Kidney epithelial cell (primary cell): ENCODE results near the gene HOXA13. TPM values are rescaled to one million over a fixed set of nuclear protein-coding genes. Genes with fewer than 3 reads are reported as not detected.

Experiments used
- DNase-seq: peaks from one replicate; pipeline ENCODE4 v3.0.0-alpha.2; 2010; ENCODE audit warnings: low read depth
- H3K27me3 ChIP-seq: 2 replicates; pipeline ENCODE4 v1.6.0; 2011; ENCODE audit warnings: low read length; ENCODE audit not compliant: control insufficient read depth, insufficient read depth
- H3K36me3 ChIP-seq: 2 replicates; pipeline ENCODE4 v1.5.1; 2011; ENCODE audit warnings: low read length; ENCODE audit not compliant: control insufficient read depth, insufficient read depth
- H3K4me3 ChIP-seq: 2 replicates; pipeline ENCODE4 v1.5.1; 2011; ENCODE audit warnings: low read depth, mild to moderate bottlenecking, control low read depth, low read length
- CTCF ChIP-seq: IDR thresholded peaks from 2 replicates; pipeline ENCODE4 v1.5.1; 2011; ENCODE audit warnings: mild to moderate bottlenecking, moderate library complexity, low read length, control low read depth, inconsistent platforms; ENCODE audit not compliant: insufficient read depth, poor library complexity, severe bottlenecking
- total RNA-seq: library from RNA; depleted of rRNA; stranded (reverse); fragments of >200 nt; gene quantifications from 2 replicates; pipeline ENCODE4 v1.2.3, GENCODE V29; 2015

HOXA13 gene
- total RNA-seq, 1 donor from 2014 or later, result not detected

- peaks cover 4% of the 10 kb centered on the region for H3K36me3 ChIP-seq
- peak overlapping the region; percentile 72 for H3K4me3 ChIP-seq
- DNase-seq, result no peak
- H3K27me3 ChIP-seq, result no peaks in the 10 kb centered on the region
- TF ChIP-seq CTCF, result no peak
Measured at GRCh38 chr7:27162561-27163287, 37.2 kb downstream of the HOXA13 start.

- DNase-seq, result no peak
- Histone ChIP-seq H3K36me3 (peaks cover 4% of the 10 kb centered on the region), H3K27me3 (no peaks in the 10 kb centered on the region), H3K4me3 (peak overlapping the region; percentile 72)
- TF ChIP-seq CTCF, result no peak
Measured at GRCh38 chr7:27161721-27162560, 38.0 kb downstream of the HOXA13 start.

- Histone ChIP-seq H3K27me3 (no peaks in the 10 kb centered on the region), H3K36me3 (peaks cover 4% of the 10 kb centered on the region), H3K4me3 (peak overlapping the region; percentile 72)
- DNase-seq, result no peak
- no peak for TF ChIP-seq CTCF
Measured at GRCh38 chr7:27161214-27161720, 38.6 kb downstream of the HOXA13 start.

- H3K4me3 ChIP-seq, result peak overlapping the region; percentile 72
- peaks cover 4% of the 10 kb centered on the region for H3K36me3 ChIP-seq
- no peak for DNase-seq
- H3K27me3 ChIP-seq, result no peaks in the 10 kb centered on the region
- peak; percentile 94 for TF ChIP-seq CTCF
Measured at GRCh38 chr7:27160546-27161213, 39.2 kb downstream of the HOXA13 start.

GRCh38 chr7:27160145-27160545 is 39.7 kb downstream of the HOXA13 start:
- TF ChIP-seq CTCF, result no peak
- DNase-seq, result no peak
- Histone ChIP-seq H3K36me3 (peaks cover 4% of the 10 kb centered on the region), H3K4me3 (peak overlapping the region; percentile 72), H3K27me3 (no peaks in the 10 kb centered on the region)
